ENCODE data around the gene CNTN1.

CNTN1 gene

DNA sequence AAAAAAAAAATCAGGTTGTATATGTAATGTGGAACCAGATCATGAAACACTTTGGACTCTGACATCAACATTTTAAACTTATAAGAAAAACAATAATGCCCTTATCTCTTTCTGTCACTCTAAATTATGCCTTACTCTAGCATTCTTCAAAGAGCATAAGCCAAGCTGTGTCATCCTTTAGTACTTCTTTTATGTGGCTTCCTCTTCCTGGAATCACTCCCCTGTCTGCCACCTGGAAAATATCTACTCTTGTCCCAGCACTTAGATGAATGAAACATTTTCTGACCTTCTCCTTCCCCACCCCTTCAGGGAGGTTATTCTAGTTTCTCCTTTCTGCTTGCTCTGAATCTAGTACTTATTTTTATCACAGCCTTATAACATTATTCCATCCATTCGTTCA lies 101.2 kb downstream of the CNTN1 start:
- H3K9ac ChIP-seq (ENCODE audit: low read length in 5 of 5), result no peak overlapping the region
- H3K4me3 ChIP-seq (ENCODE audit: low read depth in 1 of 5, low read length in 5 of 5), result no peak overlapping the region
- no peaks in the 10 kb centered on the region for H3K27me3 ChIP-seq (ENCODE audit: control insufficient read depth in 5 of 5, insufficient read depth in 4 of 5, low read length in 5 of 5)
- H3K36me3 ChIP-seq (ENCODE audit: control insufficient read depth in 5 of 5, insufficient read depth in 5 of 5, low read length in 5 of 5), result no peaks in the 10 kb centered on the region
- no peak overlapping the region for H3K27ac ChIP-seq (ENCODE audit: low read depth, low read length)
- no peaks in the 10 kb centered on the region for H3K4me1 ChIP-seq (ENCODE audit: control insufficient read depth in 5 of 5, insufficient read depth in 5 of 5, low read length in 5 of 5)
- peaks cover 0 to 2% (median 0%) of the 10 kb centered on the region in 5 donors for H3K9me3 ChIP-seq (ENCODE audit: control insufficient read depth in 5 of 5, low read length in 5 of 5)

DNA sequence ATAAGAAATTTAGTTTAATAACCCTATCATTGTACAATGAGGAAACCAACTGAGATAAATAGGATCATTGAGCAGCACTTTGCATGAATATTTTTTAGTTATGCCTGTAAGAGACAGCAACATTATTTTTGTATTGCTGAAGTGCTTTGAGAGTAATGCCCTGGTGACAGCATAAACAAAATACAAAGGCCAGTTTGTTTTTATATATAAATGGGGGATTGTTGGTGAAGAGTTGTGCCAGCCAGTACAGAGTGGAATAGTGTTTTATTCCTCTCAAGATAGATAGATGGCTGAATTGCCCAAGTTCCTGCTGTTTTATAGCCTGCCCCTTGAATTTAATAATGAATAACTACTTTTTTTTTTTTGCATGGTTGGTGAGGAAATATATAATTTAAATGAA lies 101.8 kb downstream of the CNTN1 start:
- no peak overlapping the region for H3K4me3 ChIP-seq (ENCODE audit: low read depth in 1 of 5, low read length in 5 of 5)
- no peak overlapping the region for H3K9ac ChIP-seq (ENCODE audit: low read length in 5 of 5)
- H3K36me3 ChIP-seq (ENCODE audit: control insufficient read depth in 5 of 5, insufficient read depth in 5 of 5, low read length in 5 of 5), result no peaks in the 10 kb centered on the region
- no peaks in the 10 kb centered on the region for H3K4me1 ChIP-seq (ENCODE audit: control insufficient read depth in 5 of 5, insufficient read depth in 5 of 5, low read length in 5 of 5)
- no peak overlapping the region for H3K27ac ChIP-seq (ENCODE audit: low read depth, low read length)
- H3K9me3 ChIP-seq (ENCODE audit: control insufficient read depth in 5 of 5, low read length in 5 of 5), result peaks cover 0 to 2% (median 0%) of the 10 kb centered on the region in 5 donors
- H3K27me3 ChIP-seq (ENCODE audit: control insufficient read depth in 5 of 5, insufficient read depth in 4 of 5, low read length in 5 of 5), result no peaks in the 10 kb centered on the region

DNA sequence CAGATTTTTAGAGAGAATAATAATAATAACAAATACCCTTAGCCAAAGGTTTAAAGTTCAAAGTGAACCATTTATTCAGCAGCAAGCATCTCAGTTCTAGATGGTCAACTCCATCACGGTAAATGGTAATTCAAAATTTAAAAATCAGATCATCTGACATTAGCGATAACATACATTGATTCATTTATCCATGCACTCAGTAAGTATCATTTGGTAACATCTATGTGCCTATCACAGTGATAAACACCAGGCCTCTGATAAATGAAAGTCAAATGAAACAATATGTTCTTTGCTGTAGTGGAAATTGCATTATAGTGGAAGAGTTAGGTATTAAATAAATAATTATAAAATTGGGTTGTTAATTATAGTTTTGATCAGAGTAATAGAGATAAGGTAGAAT lies 108.8 kb downstream of the CNTN1 start:
- H3K9me3 ChIP-seq (ENCODE audit: control insufficient read depth in 5 of 5, low read length in 5 of 5), result no peaks in the 10 kb centered on the region
- H3K27me3 ChIP-seq (ENCODE audit: control insufficient read depth in 5 of 5, insufficient read depth in 4 of 5, low read length in 5 of 5), result no peaks in the 10 kb centered on the region
- peaks cover 0 to 13% (median 5%) of the 10 kb centered on the region in 5 donors for H3K4me1 ChIP-seq (ENCODE audit: control insufficient read depth in 5 of 5, insufficient read depth in 5 of 5, low read length in 5 of 5)
- H3K9ac ChIP-seq (ENCODE audit: low read length in 5 of 5), result no peak overlapping the region
- H3K36me3 ChIP-seq (ENCODE audit: control insufficient read depth in 5 of 5, insufficient read depth in 5 of 5, low read length in 5 of 5), result no peaks in the 10 kb centered on the region
- no peak overlapping the region for H3K27ac ChIP-seq (ENCODE audit: low read depth, low read length)
- H3K4me3 ChIP-seq (ENCODE audit: low read depth in 1 of 5, low read length in 5 of 5), result no peak overlapping the region

DNA sequence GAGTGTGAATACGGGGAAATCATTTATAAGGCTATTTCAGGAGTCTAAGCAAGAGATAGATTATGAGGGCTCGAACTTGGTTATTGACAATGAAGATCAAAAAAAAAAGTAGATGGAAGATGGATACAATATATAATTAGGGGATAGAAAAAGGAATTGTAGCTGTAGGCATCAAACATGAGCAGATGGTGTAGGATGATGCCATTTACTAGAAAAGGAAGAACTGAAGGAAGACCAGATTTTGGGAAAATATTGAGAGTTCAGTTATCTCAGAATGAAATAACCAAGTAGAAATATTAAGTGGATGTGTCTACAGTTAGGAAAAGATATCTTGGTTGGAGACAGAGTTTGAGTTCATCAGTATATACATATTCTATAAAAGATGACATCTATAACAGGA lies 109.6 kb downstream of the CNTN1 start:
- H3K27ac ChIP-seq (ENCODE audit: low read depth, low read length), result no peak overlapping the region
- no peaks in the 10 kb centered on the region for H3K9me3 ChIP-seq (ENCODE audit: control insufficient read depth in 5 of 5, low read length in 5 of 5)
- H3K4me3 ChIP-seq (ENCODE audit: low read depth in 1 of 5, low read length in 5 of 5), result no peak overlapping the region
- H3K9ac ChIP-seq (ENCODE audit: low read length in 5 of 5), result no peak overlapping the region
- H3K4me1 ChIP-seq (ENCODE audit: control insufficient read depth in 5 of 5, insufficient read depth in 5 of 5, low read length in 5 of 5), result peaks cover 0 to 13% (median 5%) of the 10 kb centered on the region in 5 donors
- no peaks in the 10 kb centered on the region for H3K36me3 ChIP-seq (ENCODE audit: control insufficient read depth in 5 of 5, insufficient read depth in 5 of 5, low read length in 5 of 5)
- no peaks in the 10 kb centered on the region for H3K27me3 ChIP-seq (ENCODE audit: control insufficient read depth in 5 of 5, insufficient read depth in 4 of 5, low read length in 5 of 5)

DNA sequence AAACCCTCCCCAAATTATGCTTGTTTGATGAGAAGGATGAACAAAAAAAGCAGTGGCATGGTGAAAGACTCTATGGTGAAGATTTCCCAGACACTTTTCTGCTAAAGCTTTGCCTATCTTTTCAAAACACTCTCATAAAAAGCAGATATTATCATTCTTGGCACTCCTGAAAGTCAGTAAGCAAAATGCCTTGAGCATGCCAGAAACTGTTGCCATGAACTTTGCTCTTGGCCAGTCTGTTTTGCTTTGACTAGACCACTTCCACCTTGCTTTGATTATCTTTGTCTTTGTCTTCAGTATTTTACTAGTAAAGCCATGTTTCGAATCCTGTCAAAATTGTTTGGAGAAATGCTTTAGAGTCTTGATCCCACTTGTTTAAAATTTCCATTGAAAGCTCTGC lies 110.4 kb downstream of the CNTN1 start:
- Histone ChIP-seq H3K4me1 (ENCODE audit: control insufficient read depth in 5 of 5, insufficient read depth in 5 of 5, low read length in 5 of 5) (peaks cover 0 to 13% (median 5%) of the 10 kb centered on the region in 5 donors), H3K9me3 (ENCODE audit: control insufficient read depth in 5 of 5, low read length in 5 of 5) (no peaks in the 10 kb centered on the region), H3K27ac (ENCODE audit: low read depth, low read length) (no peak overlapping the region), H3K4me3 (ENCODE audit: low read depth in 1 of 5, low read length in 5 of 5) (no peak overlapping the region), H3K27me3 (ENCODE audit: control insufficient read depth in 5 of 5, insufficient read depth in 4 of 5, low read length in 5 of 5) (no peaks in the 10 kb centered on the region), H3K36me3 (ENCODE audit: control insufficient read depth in 5 of 5, insufficient read depth in 5 of 5, low read length in 5 of 5) (no peaks in the 10 kb centered on the region), H3K9ac (ENCODE audit: low read length in 5 of 5) (no peak overlapping the region)

DNA sequence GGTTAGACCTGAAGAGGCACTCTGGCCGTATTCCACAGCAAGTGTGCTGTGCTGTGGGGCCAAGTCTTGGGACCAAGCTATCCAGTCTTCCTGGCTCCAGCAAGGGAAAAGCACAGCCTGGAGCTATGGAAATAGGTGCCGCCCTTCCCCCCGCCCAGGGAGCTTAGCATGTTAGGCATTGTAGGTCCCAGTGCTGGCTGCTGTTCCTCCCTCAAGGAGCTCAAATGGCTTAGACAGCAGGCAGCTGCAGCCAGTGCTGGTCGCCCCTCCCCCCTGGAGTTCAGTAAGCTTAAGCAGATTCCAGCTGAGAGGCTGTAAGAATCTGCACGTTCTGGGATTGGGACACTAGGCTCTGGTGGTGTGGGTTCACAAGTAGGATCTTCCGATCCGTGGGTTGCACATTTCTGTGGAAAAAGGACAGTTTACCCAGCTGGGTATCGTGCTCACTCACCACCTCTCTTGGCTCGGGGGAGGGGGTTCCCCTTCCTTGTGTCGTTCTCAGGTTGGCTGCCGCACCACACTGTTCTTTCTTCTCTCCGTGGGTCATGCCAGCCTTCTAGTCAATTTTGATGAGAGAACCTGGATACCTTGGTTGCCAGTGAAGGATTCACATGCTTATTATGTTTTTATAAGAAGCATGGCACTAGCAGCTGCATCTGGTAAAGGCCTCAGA lies 127.3 kb downstream of the CNTN1 start:
- Histone ChIP-seq H3K4me3 (ENCODE audit: low read depth in 1 of 5, low read length in 5 of 5) (no peak overlapping the region), H3K27ac (ENCODE audit: low read depth, low read length) (no peak overlapping the region), H3K27me3 (ENCODE audit: control insufficient read depth in 5 of 5, insufficient read depth in 4 of 5, low read length in 5 of 5) (no peaks in the 10 kb centered on the region), H3K4me1 (ENCODE audit: control insufficient read depth in 5 of 5, insufficient read depth in 5 of 5, low read length in 5 of 5) (no peaks in the 10 kb centered on the region), H3K36me3 (ENCODE audit: control insufficient read depth in 5 of 5, insufficient read depth in 5 of 5, low read length in 5 of 5) (no peaks in the 10 kb centered on the region), H3K9me3 (ENCODE audit: control insufficient read depth in 5 of 5, low read length in 5 of 5) (peaks cover 0 to 3% (median 0%) of the 10 kb centered on the region in 5 donors), H3K9ac (ENCODE audit: low read length in 5 of 5) (no peak overlapping the region)

DNA sequence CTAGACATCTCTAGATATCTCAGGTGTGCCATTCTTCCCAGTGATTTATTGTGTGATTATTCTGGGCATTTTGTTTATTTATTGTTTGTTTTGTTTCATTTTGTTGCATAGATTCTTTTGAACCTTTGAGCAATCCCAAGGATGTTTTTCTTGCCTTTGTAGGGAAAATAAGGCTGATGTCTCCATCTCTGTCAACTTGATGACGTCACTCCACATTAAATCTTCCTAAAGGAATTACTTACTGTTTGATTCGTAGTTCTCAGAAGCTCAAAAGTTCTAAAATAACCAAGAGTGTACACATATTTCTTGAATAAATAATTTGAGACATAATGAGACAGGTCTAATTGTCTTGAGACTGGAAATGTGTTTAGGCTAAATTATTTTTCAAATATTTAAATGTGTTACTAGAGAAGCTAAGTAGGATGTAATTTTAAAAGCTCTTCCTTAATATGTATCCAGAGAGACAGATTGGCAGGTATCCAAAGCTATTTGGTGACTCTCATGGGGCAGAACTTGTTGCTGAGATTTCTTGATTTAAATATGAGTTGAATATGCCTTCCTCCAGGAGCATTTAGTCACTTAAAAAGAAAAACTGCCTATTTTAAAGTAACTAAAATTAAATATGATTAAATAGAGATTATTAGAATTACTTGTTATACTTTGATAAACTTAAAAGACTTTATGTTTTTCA lies 128.7 kb downstream of the CNTN1 start:
- no peaks in the 10 kb centered on the region for H3K4me1 ChIP-seq (ENCODE audit: control insufficient read depth in 5 of 5, insufficient read depth in 5 of 5, low read length in 5 of 5)
- no peaks in the 10 kb centered on the region for H3K9me3 ChIP-seq (ENCODE audit: control insufficient read depth in 5 of 5, low read length in 5 of 5)
- H3K27ac ChIP-seq (ENCODE audit: low read depth, low read length), result no peak overlapping the region

DNA sequence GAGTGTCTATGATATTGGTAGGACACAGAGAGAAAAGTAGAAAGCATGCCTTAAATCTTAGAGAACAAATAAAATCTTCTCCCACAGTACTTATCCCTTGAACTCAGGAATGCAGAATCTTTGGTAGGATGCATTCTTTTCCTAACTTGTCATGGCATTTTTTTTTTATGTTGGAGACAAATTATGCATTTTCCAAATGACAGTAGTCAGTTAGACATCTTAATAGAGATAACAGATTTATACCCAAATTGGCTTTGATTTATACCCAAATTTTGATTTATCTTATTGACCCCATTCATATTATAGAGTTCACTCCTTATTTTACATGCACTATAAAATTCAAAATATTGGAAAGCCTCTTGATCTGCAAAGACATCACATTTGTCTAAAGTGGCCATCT lies 132.9 kb downstream of the CNTN1 start:
- no peaks in the 10 kb centered on the region for H3K4me1 ChIP-seq (ENCODE audit: control insufficient read depth in 5 of 5, insufficient read depth in 5 of 5, low read length in 5 of 5)
- H3K9ac ChIP-seq (ENCODE audit: low read length in 5 of 5), result no peak overlapping the region
- peaks cover 0 to 5% (median 0%) of the 10 kb centered on the region in 5 donors for H3K27me3 ChIP-seq (ENCODE audit: control insufficient read depth in 5 of 5, insufficient read depth in 4 of 5, low read length in 5 of 5)
- no peaks in the 10 kb centered on the region for H3K36me3 ChIP-seq (ENCODE audit: control insufficient read depth in 5 of 5, insufficient read depth in 5 of 5, low read length in 5 of 5)
- no peak overlapping the region for H3K27ac ChIP-seq (ENCODE audit: low read depth, low read length)
- no peak overlapping the region for H3K4me3 ChIP-seq (ENCODE audit: low read depth in 1 of 5, low read length in 5 of 5)
- no peaks in the 10 kb centered on the region for H3K9me3 ChIP-seq (ENCODE audit: control insufficient read depth in 5 of 5, low read length in 5 of 5)

More for the DNA sequence above, 128.7 kb downstream of the CNTN1 start:
- no peak overlapping the region for H3K4me3 ChIP-seq (ENCODE audit: low read depth in 1 of 5, low read length in 5 of 5)
- no peaks in the 10 kb centered on the region for H3K36me3 ChIP-seq (ENCODE audit: control insufficient read depth in 5 of 5, insufficient read depth in 5 of 5, low read length in 5 of 5)
- H3K9ac ChIP-seq (ENCODE audit: low read length in 5 of 5), result no peak overlapping the region
- no peaks in the 10 kb centered on the region for H3K27me3 ChIP-seq (ENCODE audit: control insufficient read depth in 5 of 5, insufficient read depth in 4 of 5, low read length in 5 of 5)

DNA sequence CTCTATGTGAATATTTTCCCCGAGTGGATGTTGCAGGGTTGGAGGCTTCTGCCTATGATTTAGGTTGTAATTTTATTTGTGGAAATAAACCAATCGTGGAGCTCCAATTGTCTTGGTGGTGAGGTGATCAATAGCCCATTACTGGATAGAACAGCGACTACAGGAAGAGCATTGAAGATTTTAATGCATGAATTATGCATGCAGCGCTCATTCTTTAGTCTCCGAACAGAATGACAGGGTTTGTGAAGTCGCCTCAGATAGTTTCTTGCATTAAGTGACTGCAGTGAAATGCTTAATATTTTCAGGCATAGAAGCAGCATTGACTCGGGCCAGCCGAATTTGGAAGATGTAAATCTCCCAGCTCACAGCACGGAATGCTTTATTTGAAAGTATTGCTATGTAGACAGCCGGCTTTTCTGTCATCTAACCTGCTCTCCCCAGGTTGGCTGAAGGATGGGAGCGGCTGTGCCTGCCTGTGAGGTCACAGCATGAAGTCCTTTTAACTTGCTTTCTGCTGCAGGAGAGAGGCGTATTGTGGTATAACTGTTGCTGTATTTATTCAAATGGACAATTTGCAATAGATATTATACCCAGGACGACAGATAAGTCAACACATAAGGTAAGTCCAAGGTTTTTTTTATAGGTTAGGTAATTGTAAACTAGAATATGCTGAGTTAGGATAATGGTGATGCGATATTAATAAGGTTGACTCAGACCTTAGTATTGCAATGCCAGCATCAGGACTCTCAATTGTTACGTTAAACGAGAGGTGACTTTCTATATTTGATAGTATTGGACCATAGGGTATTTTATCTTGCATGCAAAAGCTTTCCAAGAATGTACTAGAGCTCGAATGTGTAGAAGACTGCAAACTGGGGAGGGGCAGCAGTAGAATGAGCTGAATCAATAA lies 135.7 kb downstream of the CNTN1 start:
- peaks cover 0 to 5% (median 0%) of the 10 kb centered on the region in 5 donors for H3K27me3 ChIP-seq (ENCODE audit: control insufficient read depth in 5 of 5, insufficient read depth in 4 of 5, low read length in 5 of 5)
- H3K4me1 ChIP-seq (ENCODE audit: control insufficient read depth in 5 of 5, insufficient read depth in 5 of 5, low read length in 5 of 5), result no peaks in the 10 kb centered on the region
- no peak overlapping the region for H3K9ac ChIP-seq (ENCODE audit: low read length in 5 of 5)
- H3K4me3 ChIP-seq (ENCODE audit: low read depth in 1 of 5, low read length in 5 of 5), result no peak overlapping the region
- H3K36me3 ChIP-seq (ENCODE audit: control insufficient read depth in 5 of 5, insufficient read depth in 5 of 5, low read length in 5 of 5), result no peaks in the 10 kb centered on the region
- H3K9me3 ChIP-seq (ENCODE audit: control insufficient read depth in 5 of 5, low read length in 5 of 5), result no peaks in the 10 kb centered on the region
- no peak overlapping the region for H3K27ac ChIP-seq (ENCODE audit: low read depth, low read length)

DNA sequence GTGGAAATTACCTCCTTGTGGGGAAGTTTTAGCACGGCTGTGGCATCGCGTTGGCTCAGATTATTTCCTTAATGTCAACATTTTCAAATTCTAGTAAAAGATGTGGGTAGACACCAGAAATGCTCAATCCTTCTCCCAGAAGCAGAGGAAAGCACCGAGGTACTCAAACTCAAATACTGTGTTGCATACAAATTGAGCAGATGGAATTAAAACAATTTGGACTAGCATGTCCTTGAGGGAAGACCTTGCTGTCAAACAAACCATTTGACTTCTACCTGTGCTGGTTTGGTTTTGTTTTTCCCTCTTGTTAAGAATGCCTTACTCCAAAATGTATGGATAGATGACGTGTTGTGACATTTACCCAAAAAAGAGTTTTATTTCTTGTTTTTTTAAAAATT lies 136.4 kb downstream of the CNTN1 start:
- Histone ChIP-seq H3K27ac (ENCODE audit: low read depth, low read length) (no peak overlapping the region), H3K27me3 (ENCODE audit: control insufficient read depth in 5 of 5, insufficient read depth in 4 of 5, low read length in 5 of 5) (peaks cover 0 to 5% (median 0%) of the 10 kb centered on the region in 5 donors), H3K4me3 (ENCODE audit: low read depth in 1 of 5, low read length in 5 of 5) (no peak overlapping the region), H3K9ac (ENCODE audit: low read length in 5 of 5) (no peak overlapping the region), H3K4me1 (ENCODE audit: control insufficient read depth in 5 of 5, insufficient read depth in 5 of 5, low read length in 5 of 5) (no peaks in the 10 kb centered on the region), H3K9me3 (ENCODE audit: control insufficient read depth in 5 of 5, low read length in 5 of 5) (no peaks in the 10 kb centered on the region), H3K36me3 (ENCODE audit: control insufficient read depth in 5 of 5, insufficient read depth in 5 of 5, low read length in 5 of 5) (no peaks in the 10 kb centered on the region)
